ENCODE results near the gene OTOF.

GRCh38 chr2:26457251-26457666 lies 20.7 kb downstream of the OTOF start:
- TF ChIP-seq CTCF (IDR thresholded peaks at IDR 0.05) (no peak), EZH2phosphoT487 (IDR thresholded peaks at IDR 0.05) (no peak)

Data from neural progenitor cell (in vitro differentiated cells).